ENCODE measurements around the gene ELMO1. TPM values are rescaled to one million over a fixed set of nuclear protein-coding genes. Genes with fewer than 3 reads are reported as not detected.

Gene ELMO1
- total and polyA plus RNA-seq, 2 of the 13 experiments (the other 11 are each of a cell fraction or from before 2014, with no cell fraction given), result 0.11 to 0.17 TPM

DNA sequence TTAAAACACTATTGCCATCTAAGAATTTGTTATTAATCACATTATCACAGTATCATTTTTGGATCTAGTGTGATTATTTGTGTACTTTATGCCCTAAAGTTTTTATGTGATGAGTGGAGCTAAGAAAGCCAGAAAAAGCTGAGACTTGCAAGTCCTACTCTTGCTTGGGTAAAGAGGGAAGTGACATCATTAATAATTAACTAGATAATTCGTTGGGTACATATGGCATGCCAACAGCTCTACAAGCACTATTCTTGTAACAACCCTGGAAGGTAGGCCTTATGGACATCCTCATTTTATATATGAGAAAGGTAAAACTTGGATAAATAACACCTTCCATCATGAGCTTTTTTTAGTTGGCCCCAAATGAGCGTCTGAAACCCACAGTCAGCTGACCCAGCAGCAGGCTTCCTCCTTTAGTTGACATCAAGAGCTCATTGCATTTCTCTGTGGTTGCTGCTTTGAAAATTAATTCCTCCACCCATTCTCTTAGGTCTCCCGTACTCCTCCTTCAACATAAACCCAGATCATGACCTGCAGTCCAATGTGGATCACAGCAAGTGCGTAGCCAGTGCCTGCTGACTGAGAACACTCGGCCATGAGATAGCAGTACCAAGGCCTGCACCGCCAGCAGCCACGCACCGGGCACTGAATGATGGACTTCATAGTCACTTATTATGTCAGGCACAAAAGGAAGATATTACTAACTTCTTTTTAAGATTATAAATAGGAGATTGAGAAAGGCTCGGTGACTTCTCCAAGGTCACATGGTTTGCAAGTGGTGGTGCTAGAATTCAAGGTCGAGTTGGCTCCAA is 432.4 kb downstream of the ELMO1 start (continued):
- TF ChIP-seq, protein P1, sequence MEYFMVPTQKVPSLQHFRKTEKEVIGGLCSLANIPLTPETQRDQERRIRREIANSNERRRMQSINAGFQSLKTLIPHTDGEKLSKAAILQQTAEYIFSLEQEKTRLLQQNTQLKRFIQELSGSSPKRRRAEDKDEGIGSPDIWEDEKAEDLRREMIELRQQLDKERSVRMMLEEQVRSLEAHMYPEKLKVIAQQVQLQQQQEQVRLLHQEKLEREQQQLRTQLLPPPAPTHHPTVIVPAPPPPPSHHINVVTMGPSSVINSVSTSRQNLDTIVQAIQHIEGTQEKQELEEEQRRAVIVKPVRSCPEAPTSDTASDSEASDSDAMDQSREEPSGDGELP (IDR thresholded peaks at IDR 0.05; ENCODE audit: borderline replicate concordance, low read depth), result peak; percentile 27; the same call in 1 of the 2 replicates
- TF ChIP-seq, protein P2, sequence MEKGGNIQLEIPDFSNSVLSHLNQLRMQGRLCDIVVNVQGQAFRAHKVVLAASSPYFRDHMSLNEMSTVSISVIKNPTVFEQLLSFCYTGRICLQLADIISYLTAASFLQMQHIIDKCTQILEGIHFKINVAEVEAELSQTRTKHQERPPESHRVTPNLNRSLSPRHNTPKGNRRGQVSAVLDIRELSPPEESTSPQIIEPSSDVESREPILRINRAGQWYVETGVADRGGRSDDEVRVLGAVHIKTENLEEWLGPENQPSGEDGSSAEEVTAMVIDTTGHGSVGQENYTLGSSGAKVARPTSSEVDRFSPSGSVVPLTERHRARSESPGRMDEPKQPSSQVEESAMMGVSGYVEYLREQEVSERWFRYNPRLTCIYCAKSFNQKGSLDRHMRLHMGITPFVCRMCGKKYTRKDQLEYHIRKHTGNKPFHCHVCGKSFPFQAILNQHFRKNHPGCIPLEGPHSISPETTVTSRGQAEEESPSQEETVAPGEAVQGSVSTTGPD (CRISPR knock-in tag; IDR thresholded peaks at IDR 0.05), result no peak
- TF ChIP-seq, protein P3, sequence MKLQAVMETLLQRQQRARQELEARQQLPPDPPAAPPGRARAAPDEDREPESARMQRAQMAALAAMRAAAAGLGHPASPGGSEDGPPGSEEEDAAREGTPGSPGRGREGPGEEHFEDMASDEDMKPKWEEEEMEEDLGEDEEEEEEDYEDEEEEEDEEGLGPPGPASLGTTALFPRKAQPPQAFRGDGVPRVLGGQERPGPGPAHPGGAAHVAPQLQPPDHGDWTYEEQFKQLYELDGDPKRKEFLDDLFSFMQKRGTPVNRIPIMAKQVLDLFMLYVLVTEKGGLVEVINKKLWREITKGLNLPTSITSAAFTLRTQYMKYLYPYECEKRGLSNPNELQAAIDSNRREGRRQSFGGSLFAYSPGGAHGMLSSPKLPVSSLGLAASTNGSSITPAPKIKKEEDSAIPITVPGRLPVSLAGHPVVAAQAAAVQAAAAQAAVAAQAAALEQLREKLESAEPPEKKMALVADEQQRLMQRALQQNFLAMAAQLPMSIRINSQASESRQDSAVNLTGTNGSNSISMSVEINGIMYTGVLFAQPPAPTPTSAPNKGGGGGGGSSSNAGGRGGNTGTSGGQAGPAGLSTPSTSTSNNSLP (IDR thresholded peaks at IDR 0.05; ENCODE audit: low read depth, low read length), result 0 out of 2 replicates have a peak, but pooled peaks have one; percentile 37
- TF ChIP-seq EP300 (IDR thresholded peaks at IDR 0.05; ENCODE audit: low read depth in 2 of 2, low read length in 2 of 2), result no peak
- TF ChIP-seq EP300 (CRISPR knock-in tag; IDR thresholded peaks at IDR 0.05; ENCODE audit: borderline replicate concordance), result no peak
- TF ChIP-seq THAP11 (CRISPR knock-in tag; IDR thresholded peaks at IDR 0.05), result no peak
- TF ChIP-seq MAZ (IDR thresholded peaks at IDR 0.05; ENCODE audit: borderline replicate concordance, low read depth, low read length), result no peak
- no peak for TF ChIP-seq MAZ (CRISPR knock-in tag; IDR thresholded peaks at IDR 0.05; ENCODE audit: low read depth)
- TF ChIP-seq, protein P4, sequence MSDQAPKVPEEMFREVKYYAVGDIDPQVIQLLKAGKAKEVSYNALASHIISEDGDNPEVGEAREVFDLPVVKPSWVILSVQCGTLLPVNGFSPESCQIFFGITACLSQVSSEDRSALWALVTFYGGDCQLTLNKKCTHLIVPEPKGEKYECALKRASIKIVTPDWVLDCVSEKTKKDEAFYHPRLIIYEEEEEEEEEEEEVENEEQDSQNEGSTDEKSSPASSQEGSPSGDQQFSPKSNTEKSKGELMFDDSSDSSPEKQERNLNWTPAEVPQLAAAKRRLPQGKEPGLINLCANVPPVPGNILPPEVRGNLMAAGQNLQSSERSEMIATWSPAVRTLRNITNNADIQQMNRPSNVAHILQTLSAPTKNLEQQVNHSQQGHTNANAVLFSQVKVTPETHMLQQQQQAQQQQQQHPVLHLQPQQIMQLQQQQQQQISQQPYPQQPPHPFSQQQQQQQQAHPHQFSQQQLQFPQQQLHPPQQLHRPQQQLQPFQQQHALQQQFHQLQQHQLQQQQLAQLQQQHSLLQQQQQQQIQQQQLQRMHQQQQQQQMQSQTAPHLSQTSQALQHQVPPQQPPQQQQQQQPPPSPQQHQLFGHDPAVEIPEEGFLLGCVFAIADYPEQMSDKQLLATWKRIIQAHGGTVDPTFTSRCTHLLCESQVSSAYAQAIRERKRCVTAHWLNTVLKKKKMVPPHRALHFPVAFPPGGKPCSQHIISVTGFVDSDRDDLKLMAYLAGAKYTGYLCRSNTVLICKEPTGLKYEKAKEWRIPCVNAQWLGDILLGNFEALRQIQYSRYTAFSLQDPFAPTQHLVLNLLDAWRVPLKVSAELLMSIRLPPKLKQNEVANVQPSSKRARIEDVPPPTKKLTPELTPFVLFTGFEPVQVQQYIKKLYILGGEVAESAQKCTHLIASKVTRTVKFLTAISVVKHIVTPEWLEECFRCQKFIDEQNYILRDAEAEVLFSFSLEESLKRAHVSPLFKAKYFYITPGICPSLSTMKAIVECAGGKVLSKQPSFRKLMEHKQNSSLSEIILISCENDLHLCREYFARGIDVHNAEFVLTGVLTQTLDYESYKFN (CRISPR knock-in tag; conservative IDR thresholded peaks at IDR 0.05), result peak; percentile 65
- no peak for TF ChIP-seq SMARCC2 (IDR thresholded peaks at IDR 0.05)
- TF ChIP-seq PPARG (CRISPR knock-in tag; conservative IDR thresholded peaks at IDR 0.05), result 0 out of 2 replicates have a peak, but pooled peaks have one; percentile 20
- TF ChIP-seq ZNF644 (CRISPR knock-in tag; IDR thresholded peaks at IDR 0.05; ENCODE audit: low read depth), result peak; percentile 30; the same call in 1 of the 2 replicates
- TF ChIP-seq ZNF337 (CRISPR knock-in tag; IDR thresholded peaks at IDR 0.05; ENCODE audit: borderline replicate concordance, low read depth), result no peak
- TF ChIP-seq XRCC5 (optimal IDR thresholded peaks at IDR 0.05; ENCODE audit: low read length), result no peak
- peak; percentile 54; the same call in 1 of the 2 replicates for TF ChIP-seq SAP130 (CRISPR knock-in tag; IDR thresholded peaks at IDR 0.05; ENCODE audit: low read depth)
- TF ChIP-seq MEIS1 (CRISPR knock-in tag; IDR thresholded peaks at IDR 0.05; ENCODE audit: borderline replicate concordance), result 0 out of 2 replicates have a peak, but pooled peaks have one; percentile 28
- TF ChIP-seq, protein P5, sequence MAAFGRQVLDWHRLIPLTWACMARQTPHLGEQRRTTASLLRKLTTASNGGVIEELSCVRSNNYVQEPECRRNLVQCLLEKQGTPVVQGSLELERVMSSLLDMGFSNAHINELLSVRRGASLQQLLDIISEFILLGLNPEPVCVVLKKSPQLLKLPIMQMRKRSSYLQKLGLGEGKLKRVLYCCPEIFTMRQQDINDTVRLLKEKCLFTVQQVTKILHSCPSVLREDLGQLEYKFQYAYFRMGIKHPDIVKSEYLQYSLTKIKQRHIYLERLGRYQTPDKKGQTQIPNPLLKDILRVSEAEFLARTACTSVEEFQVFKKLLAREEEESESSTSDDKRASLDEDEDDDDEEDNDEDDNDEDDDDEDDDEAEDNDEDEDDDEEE (CRISPR knock-in tag; IDR thresholded peaks at IDR 0.05), result no peak
- TF ChIP-seq REPIN1 (CRISPR knock-in tag; IDR thresholded peaks at IDR 0.05; ENCODE audit: borderline replicate concordance, low read depth), result no peak
- TF ChIP-seq ZNF333 (CRISPR knock-in tag; IDR thresholded peaks at IDR 0.05; ENCODE audit: borderline replicate concordance), result no peak
- no peak for TF ChIP-seq NKX3-1 (CRISPR knock-in tag; IDR thresholded peaks at IDR 0.05)
- no peak for TF ChIP-seq ZNF207 (IDR thresholded peaks at IDR 0.05; ENCODE audit: borderline replicate concordance)

Measured in HepG2 (cell line).